HEK293 (cell line): ENCODE measurements around the gene GAA.
A peak's percentile ranks its signal among the peaks of the same experiment; 100 is the strongest.

Experiments used
- CTCF ChIA-PET: fragments of 350-600 bp; formaldehyde crosslinking; extraction: SDS; loops from one replicate; lab custom pipeline; 2021; ENCODE audit warnings: antibody characterized with exemption; lab: Yijun Ruan, JAX
- POLR2A ChIA-PET: fragments of 300-600 bp; formaldehyde crosslinking; extraction: SDS; loops from one replicate; lab custom pipeline; 2020; ENCODE audit warnings: antibody characterized with exemption, inconsistent platforms; lab: Yijun Ruan, JAX
- H3K27ac ChIP-seq: fragments of 200-500 bp; sonication (Bioruptor generic); 2 replicates; pipeline ENCODE4 v1.5.1; 2014; ENCODE audit warnings: low read depth, low read length, control low read depth, inconsistent platforms; ENCODE audit errors: extremely low read depth
- H3K36me3 ChIP-seq, 2 experiments: fragments of 200-500 bp in 1 of 2; sonication (Bioruptor generic) in 1 of 2; 1 replicate in 1 of 2; 2 replicates in 1 of 2; pipeline ENCODE4 v1.5.1; 2014 to 2017; ENCODE audit warnings: inconsistent platforms in 2 of 2, low read length in 2 of 2; ENCODE audit not compliant: control insufficient read depth in 2 of 2, insufficient read depth in 1 of 2
- H3K4me1 ChIP-seq: fragments of 200-500 bp; sonication (Bioruptor generic); 2 replicates; pipeline ENCODE4 v1.5.1; 2014; ENCODE audit warnings: mild to moderate bottlenecking, low read length, inconsistent platforms; ENCODE audit not compliant: control insufficient read depth, insufficient read depth
- H3K4me3 ChIP-seq: 2 replicates; pipeline ENCODE4 v1.5.1; 2011; ENCODE audit warnings: low read depth, mild to moderate bottlenecking, control low read depth, low read length, moderate library complexity
- H3K9me3 ChIP-seq: fragments of 200-500 bp; sonication (Bioruptor generic); 2 replicates; pipeline ENCODE4 v1.5.1; 2014; ENCODE audit warnings: low read depth, low read length, inconsistent platforms; ENCODE audit not compliant: control insufficient read depth, insufficient read depth
- GFI1B ChIP-seq: fragments of 450-650 bp; formaldehyde crosslinking; IDR thresholded peaks from 2 replicates; pipeline ENCODE4 v1.5.1; 2016; ENCODE audit warnings: missing biosample characterization, missing genetic modification characterization
- KLF7 ChIP-seq: fragments of 450-650 bp; formaldehyde crosslinking; IDR thresholded peaks from 2 replicates; pipeline ENCODE4 v1.5.1; 2016; ENCODE audit warnings: missing biosample characterization, missing genetic modification characterization, borderline replicate concordance
- PRDM1 ChIP-seq: fragments of 450-650 bp; formaldehyde crosslinking; IDR thresholded peaks from 2 replicates; pipeline ENCODE4; 2016; ENCODE audit warnings: missing biosample characterization, missing genetic modification characterization
- REPIN1 ChIP-seq: fragments of 450-650 bp; formaldehyde crosslinking; IDR thresholded peaks from 2 replicates; pipeline ENCODE4 v1.5.1; 2017; ENCODE audit warnings: missing biosample characterization, missing genetic modification characterization, low read depth
- SCRT2 ChIP-seq: fragments of 450-650 bp; formaldehyde crosslinking; IDR thresholded peaks from 2 replicates; pipeline ENCODE4 v1.5.1; 2016; ENCODE audit warnings: missing biosample characterization, missing genetic modification characterization
- YY2 ChIP-seq: fragments of 450-650 bp; formaldehyde crosslinking; IDR thresholded peaks from 2 replicates; pipeline ENCODE4 v1.5.1; 2016; ENCODE audit warnings: missing biosample characterization, missing genetic modification characterization
- ZNF140 ChIP-seq: fragments of 450-650 bp; formaldehyde crosslinking; IDR thresholded peaks from 2 replicates; pipeline ENCODE4 v1.5.1; 2016; ENCODE audit warnings: missing biosample characterization, missing genetic modification characterization
- ZNF311 ChIP-seq: fragments of 450-650 bp; formaldehyde crosslinking; IDR thresholded peaks from 2 replicates; pipeline ENCODE4 v1.5.1; 2017; ENCODE audit warnings: missing biosample characterization, missing genetic modification characterization, borderline replicate concordance
- ZNF423 ChIP-seq: fragments of 450-650 bp; formaldehyde crosslinking; IDR thresholded peaks from 2 replicates; pipeline ENCODE4 v1.5.1; 2016; ENCODE audit warnings: missing biosample characterization, missing genetic modification characterization
- ZNF426 ChIP-seq: fragments of 450-650 bp; formaldehyde crosslinking; IDR thresholded peaks from 2 replicates; pipeline ENCODE4 v1.5.1; 2017; ENCODE audit warnings: missing biosample characterization, missing genetic modification characterization, mild to moderate bottlenecking, inconsistent platforms, moderate library complexity
- TF ChIP-seq, protein P1 (sequence below): fragments of 450-650 bp; formaldehyde crosslinking; IDR thresholded peaks from 2 replicates; pipeline ENCODE4 v1.5.1; 2017; ENCODE audit warnings: missing biosample characterization, mild to moderate bottlenecking, missing genetic modification characterization, moderate library complexity
- TF ChIP-seq, protein P2 (sequence below): fragments of 450-650 bp; formaldehyde crosslinking; IDR thresholded peaks from 2 replicates; pipeline ENCODE4 v1.5.1; 2016; ENCODE audit warnings: missing biosample characterization, missing genetic modification characterization
- TF ChIP-seq, protein P3 (sequence below): fragments of 450-650 bp; formaldehyde crosslinking; IDR thresholded peaks from 2 replicates; pipeline ENCODE4 v1.5.1; 2017; ENCODE audit warnings: missing biosample characterization, missing genetic modification characterization
- TF ChIP-seq, protein P4 (sequence below): fragments of 450-650 bp; formaldehyde crosslinking; IDR thresholded peaks from 2 replicates; pipeline ENCODE4 v1.5.1; 2016; ENCODE audit warnings: missing biosample characterization, missing genetic modification characterization
- TF ChIP-seq, protein P5 (sequence below): fragments of 450-650 bp; formaldehyde crosslinking; IDR thresholded peaks from 2 replicates; pipeline ENCODE4 v1.5.1; 2016; ENCODE audit warnings: missing biosample characterization, missing genetic modification characterization
- TF ChIP-seq, protein P6 (sequence below): fragments of 450-650 bp; formaldehyde crosslinking; IDR thresholded peaks from 2 replicates; pipeline ENCODE4 v1.5.1; 2016; ENCODE audit warnings: missing biosample characterization, missing genetic modification characterization
- TF ChIP-seq, protein P7 (sequence below): sonication (generic); formaldehyde crosslinking; IDR thresholded peaks from 2 replicates; pipeline ENCODE4 v1.8.1; 2022; ENCODE audit warnings: mild to moderate bottlenecking, moderate library complexity, missing genetic modification reagents

GAA gene

DNA sequence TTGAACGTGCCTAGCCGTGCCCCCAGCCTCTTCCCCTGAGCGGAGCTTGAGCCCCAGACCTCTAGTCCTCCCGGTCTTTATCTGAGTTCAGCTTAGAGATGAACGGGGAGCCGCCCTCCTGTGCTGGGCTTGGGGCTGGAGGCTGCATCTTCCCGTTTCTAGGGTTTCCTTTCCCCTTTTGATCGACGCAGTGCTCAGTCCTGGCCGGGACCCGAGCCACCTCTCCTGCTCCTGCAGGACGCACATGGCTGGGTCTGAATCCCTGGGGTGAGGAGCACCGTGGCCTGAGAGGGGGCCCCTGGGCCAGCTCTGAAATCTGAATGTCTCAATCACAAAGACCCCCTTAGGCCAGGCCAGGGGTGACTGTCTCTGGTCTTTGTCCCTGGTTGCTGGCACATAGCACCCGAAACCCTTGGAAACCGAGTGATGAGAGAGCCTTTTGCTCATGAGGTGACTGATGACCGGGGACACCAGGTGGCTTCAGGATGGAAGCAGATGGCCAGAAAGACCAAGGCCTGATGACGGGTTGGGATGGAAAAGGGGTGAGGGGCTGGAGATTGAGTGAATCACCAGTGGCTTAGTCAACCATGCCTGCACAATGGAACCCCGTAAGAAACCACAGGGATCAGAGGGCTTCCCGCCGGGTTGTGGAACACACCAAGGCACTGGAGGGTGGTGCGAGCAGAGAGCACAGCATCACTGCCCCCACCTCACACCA lies 724 bp downstream of the GAA start (continued):
- TF ChIP-seq, protein P1, sequence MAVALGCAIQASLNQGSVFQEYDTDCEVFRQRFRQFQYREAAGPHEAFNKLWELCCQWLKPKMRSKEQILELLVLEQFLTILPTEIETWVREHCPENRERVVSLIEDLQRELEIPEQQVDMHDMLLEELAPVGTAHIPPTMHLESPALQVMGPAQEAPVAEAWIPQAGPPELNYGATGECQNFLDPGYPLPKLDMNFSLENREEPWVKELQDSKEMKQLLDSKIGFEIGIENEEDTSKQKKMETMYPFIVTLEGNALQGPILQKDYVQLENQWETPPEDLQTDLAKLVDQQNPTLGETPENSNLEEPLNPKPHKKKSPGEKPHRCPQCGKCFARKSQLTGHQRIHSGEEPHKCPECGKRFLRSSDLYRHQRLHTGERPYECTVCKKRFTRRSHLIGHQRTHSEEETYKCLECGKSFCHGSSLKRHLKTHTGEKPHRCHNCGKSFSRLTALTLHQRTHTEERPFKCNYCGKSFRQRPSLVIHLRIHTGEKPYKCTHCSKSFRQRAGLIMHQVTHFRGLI (tag by site-specific recombination): no peak

DNA sequence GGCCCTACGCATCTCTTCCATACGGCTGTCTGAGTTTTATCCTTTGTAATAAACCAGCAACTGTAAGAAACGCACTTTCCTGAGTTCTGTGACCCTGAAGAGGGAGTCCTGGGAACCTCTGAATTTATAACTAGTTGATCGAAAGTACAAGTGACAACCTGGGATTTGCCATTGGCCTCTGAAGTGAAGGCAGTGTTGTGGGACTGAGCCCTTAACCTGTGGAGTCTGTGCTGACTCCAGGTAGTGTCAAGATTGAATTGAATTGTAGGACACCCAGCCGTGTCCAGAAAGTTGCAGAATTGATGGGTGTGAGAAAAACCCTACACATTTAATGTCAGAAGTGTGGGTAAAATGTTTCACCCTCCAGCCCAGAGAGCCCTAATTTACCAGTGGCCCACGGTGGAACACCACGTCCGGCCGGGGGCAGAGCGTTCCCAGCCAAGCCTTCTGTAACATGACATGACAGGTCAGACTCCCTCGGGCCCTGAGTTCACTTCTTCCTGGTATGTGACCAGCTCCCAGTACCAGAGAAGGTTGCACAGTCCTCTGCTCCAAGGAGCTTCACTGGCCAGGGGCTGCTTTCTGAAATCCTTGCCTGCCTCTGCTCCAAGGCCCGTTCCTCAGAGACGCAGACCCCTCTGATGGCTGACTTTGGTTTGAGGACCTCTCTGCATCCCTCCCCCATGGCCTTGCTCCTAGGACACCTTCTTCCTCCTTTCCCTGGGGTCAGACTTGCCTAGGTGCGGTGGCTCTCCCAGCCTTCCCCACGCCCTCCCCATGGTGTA lies 1.5 kb downstream of the GAA start:
- H3K27ac ChIP-seq: no peak overlapping the region
- TF ChIP-seq, protein P2, sequence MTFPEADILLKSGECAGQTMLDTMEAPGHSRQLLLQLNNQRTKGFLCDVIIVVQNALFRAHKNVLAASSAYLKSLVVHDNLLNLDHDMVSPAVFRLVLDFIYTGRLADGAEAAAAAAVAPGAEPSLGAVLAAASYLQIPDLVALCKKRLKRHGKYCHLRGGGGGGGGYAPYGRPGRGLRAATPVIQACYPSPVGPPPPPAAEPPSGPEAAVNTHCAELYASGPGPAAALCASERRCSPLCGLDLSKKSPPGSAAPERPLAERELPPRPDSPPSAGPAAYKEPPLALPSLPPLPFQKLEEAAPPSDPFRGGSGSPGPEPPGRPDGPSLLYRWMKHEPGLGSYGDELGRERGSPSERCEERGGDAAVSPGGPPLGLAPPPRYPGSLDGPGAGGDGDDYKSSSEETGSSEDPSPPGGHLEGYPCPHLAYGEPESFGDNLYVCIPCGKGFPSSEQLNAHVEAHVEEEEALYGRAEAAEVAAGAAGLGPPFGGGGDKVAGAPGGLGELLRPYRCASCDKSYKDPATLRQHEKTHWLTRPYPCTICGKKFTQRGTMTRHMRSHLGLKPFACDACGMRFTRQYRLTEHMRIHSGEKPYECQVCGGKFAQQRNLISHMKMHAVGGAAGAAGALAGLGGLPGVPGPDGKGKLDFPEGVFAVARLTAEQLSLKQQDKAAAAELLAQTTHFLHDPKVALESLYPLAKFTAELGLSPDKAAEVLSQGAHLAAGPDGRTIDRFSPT (tag by site-specific recombination): no peak
- TF ChIP-seq ZNF140 (tag by site-specific recombination) (no peak), GFI1B (tag by site-specific recombination) (no peak), SCRT2 (tag by site-specific recombination) (0 out of 2 replicates have a peak, but pooled peaks have one; percentile 26), ZNF426 (tag by site-specific recombination) (no peak), YY2 (tag by site-specific recombination) (no peak)
- TF ChIP-seq, protein P3, sequence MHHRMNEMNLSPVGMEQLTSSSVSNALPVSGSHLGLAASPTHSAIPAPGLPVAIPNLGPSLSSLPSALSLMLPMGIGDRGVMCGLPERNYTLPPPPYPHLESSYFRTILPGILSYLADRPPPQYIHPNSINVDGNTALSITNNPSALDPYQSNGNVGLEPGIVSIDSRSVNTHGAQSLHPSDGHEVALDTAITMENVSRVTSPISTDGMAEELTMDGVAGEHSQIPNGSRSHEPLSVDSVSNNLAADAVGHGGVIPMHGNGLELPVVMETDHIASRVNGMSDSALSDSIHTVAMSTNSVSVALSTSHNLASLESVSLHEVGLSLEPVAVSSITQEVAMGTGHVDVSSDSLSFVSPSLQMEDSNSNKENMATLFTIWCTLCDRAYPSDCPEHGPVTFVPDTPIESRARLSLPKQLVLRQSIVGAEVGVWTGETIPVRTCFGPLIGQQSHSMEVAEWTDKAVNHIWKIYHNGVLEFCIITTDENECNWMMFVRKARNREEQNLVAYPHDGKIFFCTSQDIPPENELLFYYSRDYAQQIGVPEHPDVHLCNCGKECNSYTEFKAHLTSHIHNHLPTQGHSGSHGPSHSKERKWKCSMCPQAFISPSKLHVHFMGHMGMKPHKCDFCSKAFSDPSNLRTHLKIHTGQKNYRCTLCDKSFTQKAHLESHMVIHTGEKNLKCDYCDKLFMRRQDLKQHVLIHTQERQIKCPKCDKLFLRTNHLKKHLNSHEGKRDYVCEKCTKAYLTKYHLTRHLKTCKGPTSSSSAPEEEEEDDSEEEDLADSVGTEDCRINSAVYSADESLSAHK: no peak
- no peaks in the 10 kb centered on the region for H3K9me3 ChIP-seq
- no peak overlapping the region for H3K4me3 ChIP-seq
- peaks cover 0 to 4% of the 10 kb centered on the region in 2 experiments; a peak in 2 of 3 replicates for H3K36me3 ChIP-seq
- CTCF ChIA-PET: interaction anchor here (0.5 to 3.0 kb wide), 5 partner anchors 12 to 1020 kb away, joined by 3 to 27 read pairs (median 5); no protein-coding TSS in a partner anchor
- H3K4me1 ChIP-seq: peaks cover 4% of the 10 kb centered on the region; the same call in 1 of the 2 replicates
- POLR2A ChIA-PET: no interaction called here

DNA sequence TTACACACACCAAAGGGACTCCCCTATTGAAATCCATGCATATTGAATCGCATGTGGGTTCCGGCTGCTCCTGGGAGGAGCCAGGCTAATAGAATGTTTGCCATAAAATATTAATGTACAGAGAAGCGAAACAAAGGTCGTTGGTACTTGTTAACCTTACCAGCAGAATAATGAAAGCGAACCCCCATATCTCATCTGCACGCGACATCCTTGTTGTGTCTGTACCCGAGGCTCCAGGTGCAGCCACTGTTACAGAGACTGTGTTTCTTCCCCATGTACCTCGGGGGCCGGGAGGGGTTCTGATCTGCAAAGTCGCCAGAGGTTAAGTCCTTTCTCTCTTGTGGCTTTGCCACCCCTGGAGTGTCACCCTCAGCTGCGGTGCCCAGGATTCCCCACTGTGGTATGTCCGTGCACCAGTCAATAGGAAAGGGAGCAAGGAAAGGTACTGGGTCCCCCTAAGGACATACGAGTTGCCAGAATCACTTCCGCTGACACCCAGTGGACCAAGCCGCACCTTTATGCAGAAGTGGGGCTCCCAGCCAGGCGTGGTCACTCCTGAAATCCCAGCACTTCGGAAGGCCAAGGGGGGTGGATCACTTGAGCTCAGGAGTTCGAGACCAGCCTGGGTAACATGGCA lies 2.2 kb downstream of the GAA start:
- CTCF ChIA-PET: interaction anchor here (0.5 to 1.7 kb wide), 5 partner anchors 24 to 1020 kb away, joined by 3 to 5 read pairs (median 3); no protein-coding TSS in a partner anchor
- Histone ChIP-seq H3K9me3 (no peaks in the 10 kb centered on the region), H3K36me3 (peaks cover 0 to 11% of the 10 kb centered on the region in 2 experiments; a peak in 2 of 3 replicates), H3K4me1 (peaks cover 4% of the 10 kb centered on the region; the same call in 1 of the 2 replicates), H3K4me3 (no peak overlapping the region), H3K27ac (no peak overlapping the region)
- POLR2A ChIA-PET: interaction anchor here (0.8 kb wide), 1 partner anchor 43 kb away, joined by 4 read pairs; no protein-coding TSS in a partner anchor
- TF ChIP-seq, protein P4, sequence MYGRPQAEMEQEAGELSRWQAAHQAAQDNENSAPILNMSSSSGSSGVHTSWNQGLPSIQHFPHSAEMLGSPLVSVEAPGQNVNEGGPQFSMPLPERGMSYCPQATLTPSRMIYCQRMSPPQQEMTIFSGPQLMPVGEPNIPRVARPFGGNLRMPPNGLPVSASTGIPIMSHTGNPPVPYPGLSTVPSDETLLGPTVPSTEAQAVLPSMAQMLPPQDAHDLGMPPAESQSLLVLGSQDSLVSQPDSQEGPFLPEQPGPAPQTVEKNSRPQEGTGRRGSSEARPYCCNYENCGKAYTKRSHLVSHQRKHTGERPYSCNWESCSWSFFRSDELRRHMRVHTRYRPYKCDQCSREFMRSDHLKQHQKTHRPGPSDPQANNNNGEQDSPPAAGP (tag by site-specific recombination): no peak
- TF ChIP-seq GFI1B (tag by site-specific recombination) (no peak), PRDM1 (no peak), REPIN1 (no peak), KLF7 (tag by site-specific recombination) (no peak), ZNF311 (tag by site-specific recombination) (no peak), ZNF423 (tag by site-specific recombination) (no peak)
- TF ChIP-seq, protein P5, sequence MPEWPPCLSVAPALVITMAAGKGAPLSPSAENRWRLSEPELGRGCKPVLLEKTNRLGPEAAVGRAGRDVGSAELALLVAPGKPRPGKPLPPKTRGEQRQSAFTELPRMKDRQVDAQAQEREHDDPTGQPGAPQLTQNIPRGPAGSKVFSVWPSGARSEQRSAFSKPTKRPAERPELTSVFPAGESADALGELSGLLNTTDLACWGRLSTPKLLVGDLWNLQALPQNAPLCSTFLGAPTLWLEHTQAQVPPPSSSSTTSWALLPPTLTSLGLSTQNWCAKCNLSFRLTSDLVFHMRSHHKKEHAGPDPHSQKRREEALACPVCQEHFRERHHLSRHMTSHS: no peak
- TF ChIP-seq, protein P6, sequence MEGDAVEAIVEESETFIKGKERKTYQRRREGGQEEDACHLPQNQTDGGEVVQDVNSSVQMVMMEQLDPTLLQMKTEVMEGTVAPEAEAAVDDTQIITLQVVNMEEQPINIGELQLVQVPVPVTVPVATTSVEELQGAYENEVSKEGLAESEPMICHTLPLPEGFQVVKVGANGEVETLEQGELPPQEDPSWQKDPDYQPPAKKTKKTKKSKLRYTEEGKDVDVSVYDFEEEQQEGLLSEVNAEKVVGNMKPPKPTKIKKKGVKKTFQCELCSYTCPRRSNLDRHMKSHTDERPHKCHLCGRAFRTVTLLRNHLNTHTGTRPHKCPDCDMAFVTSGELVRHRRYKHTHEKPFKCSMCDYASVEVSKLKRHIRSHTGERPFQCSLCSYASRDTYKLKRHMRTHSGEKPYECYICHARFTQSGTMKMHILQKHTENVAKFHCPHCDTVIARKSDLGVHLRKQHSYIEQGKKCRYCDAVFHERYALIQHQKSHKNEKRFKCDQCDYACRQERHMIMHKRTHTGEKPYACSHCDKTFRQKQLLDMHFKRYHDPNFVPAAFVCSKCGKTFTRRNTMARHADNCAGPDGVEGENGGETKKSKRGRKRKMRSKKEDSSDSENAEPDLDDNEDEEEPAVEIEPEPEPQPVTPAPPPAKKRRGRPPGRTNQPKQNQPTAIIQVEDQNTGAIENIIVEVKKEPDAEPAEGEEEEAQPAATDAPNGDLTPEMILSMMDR (tag by site-specific recombination): no peak
- TF ChIP-seq, protein P7, sequence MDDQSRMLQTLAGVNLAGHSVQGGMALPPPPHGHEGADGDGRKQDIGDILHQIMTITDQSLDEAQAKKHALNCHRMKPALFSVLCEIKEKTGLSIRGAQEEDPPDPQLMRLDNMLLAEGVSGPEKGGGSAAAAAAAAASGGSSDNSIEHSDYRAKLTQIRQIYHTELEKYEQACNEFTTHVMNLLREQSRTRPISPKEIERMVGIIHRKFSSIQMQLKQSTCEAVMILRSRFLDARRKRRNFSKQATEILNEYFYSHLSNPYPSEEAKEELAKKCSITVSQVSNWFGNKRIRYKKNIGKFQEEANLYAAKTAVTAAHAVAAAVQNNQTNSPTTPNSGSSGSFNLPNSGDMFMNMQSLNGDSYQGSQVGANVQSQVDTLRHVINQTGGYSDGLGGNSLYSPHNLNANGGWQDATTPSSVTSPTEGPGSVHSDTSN (CRISPR knock-in tag): no peak
